ENCODE data around the gene BNIP2.

- TF ChIP-seq POLR2A (IDR thresholded peaks at IDR 0.05; ENCODE audit: low read depth, low read length) (no peak), TAF1 (IDR thresholded peaks at IDR 0.05; ENCODE audit: borderline replicate concordance, low read depth, low read length) (no peak)
Measured at GRCh38 chr15:59678620-59679019, 10.5 kb downstream of the BNIP2 start.
